Measurements from ENCODE around the gene DUOX1.

- no peak for TF ChIP-seq CTCF (IDR thresholded peaks at IDR 0.05)
- TF ChIP-seq POLR2A (IDR thresholded peaks at IDR 0.05): no peak
These were observed 71.2 kb downstream of the DUOX1 start for GRCh38 chr15:45200799-45201556.
